Panc1 (cell line): ENCODE measurements around the gene KCNQ1.

Source experiments
- CTCF ChIP-seq: fragments of 450-650 bp; IDR thresholded peaks from 2 replicates; pipeline ENCODE4 v1.5.1; 2017; ENCODE audit warnings: mild to moderate bottlenecking
- REST ChIP-seq, 2 experiments: IDR thresholded peaks; 2 replicates each; pipeline ENCODE4 v1.6.1; 2011 to 2012; ENCODE audit warnings: low read depth in 2 of 2, control low read depth in 1 of 2, low read length in 1 of 2, mild to moderate bottlenecking in 1 of 2, moderate library complexity in 1 of 2; ENCODE audit not compliant: insufficient read depth in 1 of 2

GRCh38 chr11:2539371-2540222 lies 94.8 kb downstream of the KCNQ1 start:
- TF ChIP-seq REST (IDR thresholded peaks at IDR 0.05; ENCODE audit: insufficient read depth in 1 of 2, low read depth in 2 of 2, low read length in 1 of 2) = no peak
- TF ChIP-seq CTCF = no peak
